PC-3 (cell line): Measurements from ENCODE around the gene NRIP2. TPM values are rescaled to one million over a fixed set of nuclear protein-coding genes. Genes with fewer than 3 reads are reported as not detected.

ENCODE experiments used
- ATAC-seq: fragments of 200-7000 bp; cut with Tn5 transposase; 2 replicates; pipeline ENCODE4 v1.9.1; 2020; ENCODE audit warnings: mild to moderate bottlenecking, moderate library complexity
- BruUV-seq: library from RNA; stranded (reverse); fragments of 400-500 nt; replicated peaks from 2 replicates; lab custom pipeline; 2021; lab: Mats Ljungman, UMichigan
- CTCF ChIA-PET: fragments of 300-600 bp; sonication (Branson Sonifier 250); formaldehyde crosslinking; loops from one replicate; lab custom pipeline; 2022; ENCODE audit warnings: antibody characterized with exemption; lab: Charles Lee
- POLR2A ChIA-PET: fragments of 300-600 bp; sonication (Branson Sonifier 250); formaldehyde crosslinking; loops from one replicate; lab custom pipeline; 2022; ENCODE audit warnings: antibody characterized with exemption; ENCODE audit not compliant: unreplicated experiment; lab: Charles Lee
- DNase-seq: peaks from one replicate; pipeline ENCODE4 v3.0.0-alpha.2; 2015
- H2AFZ ChIP-seq: fragments of 300-600 bp; sonication (generic); 2 replicates; pipeline ENCODE4 v1.6.0; 2016; ENCODE audit warnings: antibody characterized with exemption, low read length
- H3F3A ChIP-seq: fragments of 300-600 bp; sonication (generic); one replicate; pipeline ENCODE4 v1.6.0; 2017; ENCODE audit warnings: antibody characterized with exemption, low read length, control low read depth, mild to moderate bottlenecking; ENCODE audit not compliant: unreplicated experiment
- H3K27ac ChIP-seq: fragments of 300-600 bp; sonication (generic); 2 replicates; pipeline ENCODE4 v1.5.1; 2016; ENCODE audit warnings: mild to moderate bottlenecking, low read length
- H3K27me3 ChIP-seq: fragments of 300-600 bp; sonication (generic); 2 replicates; pipeline ENCODE4 v1.6.1; 2016; ENCODE audit warnings: low read length, mixed read lengths
- H3K36me3 ChIP-seq: fragments of 300-600 bp; sonication (generic); 2 replicates; pipeline ENCODE4 v1.6.1; 2016; ENCODE audit warnings: low read depth, mixed run types, low read length, mixed read lengths
- H3K4me1 ChIP-seq: fragments of 300-600 bp; sonication (generic); 2 replicates; pipeline ENCODE4 v1.5.1; 2016; ENCODE audit warnings: low read length; ENCODE audit not compliant: insufficient read depth
- H3K4me2 ChIP-seq: fragments of 300-600 bp; sonication (generic); 2 replicates; pipeline ENCODE4 v1.6.0; 2016; ENCODE audit warnings: low read length
- H3K4me3 ChIP-seq: fragments of 300-600 bp; sonication (generic); 2 replicates; pipeline ENCODE4 v1.5.1; 2016; ENCODE audit warnings: mild to moderate bottlenecking, low read length, mixed read lengths
- H3K79me2 ChIP-seq: fragments of 300-600 bp; sonication (generic); 2 replicates; pipeline ENCODE4 v1.6.1; 2017; ENCODE audit warnings: low read length, mixed read lengths
- H3K9ac ChIP-seq: fragments of 300-600 bp; sonication (generic); 2 replicates; pipeline ENCODE4 v1.6.0; 2016; ENCODE audit warnings: mild to moderate bottlenecking, low read length
- H3K9me2 ChIP-seq: fragments of 300-600 bp; sonication (generic); replicated peaks from 2 replicates; pipeline ENCODE4 v1.6.1; 2016; ENCODE audit warnings: mixed run types, low read length, mixed read lengths
- H3K9me3 ChIP-seq: fragments of 300-600 bp; sonication (generic); 2 replicates; pipeline ENCODE4 v1.6.1; 2016; ENCODE audit warnings: low read length, mixed read lengths
- H4K20me1 ChIP-seq: fragments of 300-600 bp; sonication (generic); 2 replicates; pipeline ENCODE4 v1.6.1; 2016; ENCODE audit warnings: low read length, mixed read lengths
- EZH2 ChIP-seq: fragments of 300-600 bp; sonication (generic); IDR thresholded peaks from one replicate; pipeline ENCODE4 v1.6.1; 2017; ENCODE audit warnings: antibody characterized with exemption, mild to moderate bottlenecking, low read length; ENCODE audit not compliant: unreplicated experiment
- EZH2phosphoT487 ChIP-seq: fragments of 300-600 bp; sonication (generic); IDR thresholded peaks from 2 replicates; pipeline ENCODE4 v1.6.1; 2018; ENCODE audit warnings: mild to moderate bottlenecking, antibody characterized with exemption, low read length, borderline replicate concordance
- intact Hi-C: fragments of 100-400 bp; cut with micrococcal nuclease; formaldehyde crosslinking; loops from 2 replicates; pipeline ENCODE4 v1.9.0; 2023
- total RNA-seq: library from RNA; depleted of rRNA; stranded (reverse); fragments of >200 nt; gene quantifications from 2 replicates; pipeline ENCODE4 v1.2.3, GENCODE V29; 2014
- TF ChIP-seq, protein P1 (sequence below): fragments of 300-600 bp; sonication (generic); conservative IDR thresholded peaks from 2 replicates; pipeline ENCODE4 v1.5.1; 2017; ENCODE audit warnings: antibody characterized with exemption, low read depth, mild to moderate bottlenecking, low read length

Gene NRIP2
- total RNA-seq, 1 experiment from 2014 or later: not detected

DNA sequence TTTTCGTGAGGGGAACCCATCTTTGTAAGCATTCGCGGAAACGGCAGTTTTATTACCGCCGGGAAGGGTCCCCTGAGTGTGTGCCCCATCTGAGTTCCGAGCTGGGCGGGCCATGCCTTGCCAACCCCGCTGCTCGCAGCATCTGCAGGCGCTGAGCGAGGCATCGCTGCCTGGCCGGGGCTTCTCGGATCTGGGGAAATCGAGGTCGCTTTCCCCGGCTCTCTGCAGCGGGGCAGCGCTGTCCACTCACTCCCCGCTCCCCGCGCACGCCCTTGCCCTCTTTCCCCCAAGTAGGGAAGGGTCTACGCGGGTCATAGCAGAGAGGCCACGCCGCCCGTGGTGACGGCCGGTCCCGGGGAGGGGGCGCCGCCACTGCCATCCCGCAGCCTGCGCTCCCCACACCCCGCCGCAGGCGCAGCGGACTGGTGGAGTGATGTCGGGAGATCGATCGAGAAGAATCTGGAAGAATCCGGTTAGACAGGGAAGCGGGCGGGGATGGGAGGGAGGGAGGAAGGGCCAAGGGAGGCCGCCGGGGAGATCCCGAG is 40.6 kb downstream of the NRIP2 start:
- TF ChIP-seq EZH2: no peak
- TF ChIP-seq, protein P1, sequence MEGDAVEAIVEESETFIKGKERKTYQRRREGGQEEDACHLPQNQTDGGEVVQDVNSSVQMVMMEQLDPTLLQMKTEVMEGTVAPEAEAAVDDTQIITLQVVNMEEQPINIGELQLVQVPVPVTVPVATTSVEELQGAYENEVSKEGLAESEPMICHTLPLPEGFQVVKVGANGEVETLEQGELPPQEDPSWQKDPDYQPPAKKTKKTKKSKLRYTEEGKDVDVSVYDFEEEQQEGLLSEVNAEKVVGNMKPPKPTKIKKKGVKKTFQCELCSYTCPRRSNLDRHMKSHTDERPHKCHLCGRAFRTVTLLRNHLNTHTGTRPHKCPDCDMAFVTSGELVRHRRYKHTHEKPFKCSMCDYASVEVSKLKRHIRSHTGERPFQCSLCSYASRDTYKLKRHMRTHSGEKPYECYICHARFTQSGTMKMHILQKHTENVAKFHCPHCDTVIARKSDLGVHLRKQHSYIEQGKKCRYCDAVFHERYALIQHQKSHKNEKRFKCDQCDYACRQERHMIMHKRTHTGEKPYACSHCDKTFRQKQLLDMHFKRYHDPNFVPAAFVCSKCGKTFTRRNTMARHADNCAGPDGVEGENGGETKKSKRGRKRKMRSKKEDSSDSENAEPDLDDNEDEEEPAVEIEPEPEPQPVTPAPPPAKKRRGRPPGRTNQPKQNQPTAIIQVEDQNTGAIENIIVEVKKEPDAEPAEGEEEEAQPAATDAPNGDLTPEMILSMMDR: no peak
- Histone ChIP-seq H3K9ac (peak overlapping the region; percentile 52; the same call in 1 of the 2 replicates), H3K4me2 (peak overlapping the region; percentile 96), H3K36me3 (peaks cover 28% of the 10 kb centered on the region), H2AFZ (peak overlapping the region; percentile 96), H3K27ac (no peak overlapping the region), H4K20me1 (peaks cover 28% of the 10 kb centered on the region), H3K27me3 (no peaks in the 10 kb centered on the region), H3K4me1 (peaks cover 21% of the 10 kb centered on the region), H3K9me2 (no peaks in the 10 kb centered on the region), H3K9me3 (no peaks in the 10 kb centered on the region), H3K79me2 (peaks cover 37% of the 10 kb centered on the region), H3K4me3 (peak overlapping the region; percentile 77), H3F3A (no peaks in the 10 kb centered on the region)
- ChIA-PET POLR2A (no interaction called here), CTCF (no interaction called here)
- DNase-seq: no peak
- BruUV-seq: no TSS peak
- intact Hi-C loops: no loop called here
- ATAC-seq: peak; percentile 29

DNA sequence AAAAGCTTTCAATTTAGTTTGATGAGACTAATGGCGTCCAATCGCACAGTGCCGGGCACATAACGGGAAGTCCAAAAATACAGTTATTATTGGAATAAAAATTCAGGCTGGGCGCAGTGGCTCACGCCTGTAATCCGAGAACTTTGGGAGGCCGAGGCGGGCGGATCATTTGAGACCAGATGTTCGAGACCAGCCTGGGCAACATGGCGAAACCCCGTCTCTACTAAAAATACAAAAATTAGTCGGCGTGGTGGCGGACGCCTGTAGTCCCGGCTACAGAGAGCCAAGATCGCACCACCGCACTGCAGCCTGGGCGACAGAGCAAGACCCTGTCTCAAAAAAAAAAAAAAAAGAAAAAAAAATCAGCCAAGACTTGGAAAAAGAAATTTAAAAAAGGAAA is 41.3 kb downstream of the NRIP2 start:
- Histone ChIP-seq H3K4me2 (peak overlapping the region; percentile 96; the same call in 1 of the 2 replicates), H3K27ac (no peak overlapping the region), H3K36me3 (peaks cover 21% of the 10 kb centered on the region), H3K79me2 (peaks cover 31% of the 10 kb centered on the region), H3K9me3 (no peaks in the 10 kb centered on the region), H3K4me3 (no peak overlapping the region), H4K20me1 (peaks cover 22% of the 10 kb centered on the region), H3F3A (no peaks in the 10 kb centered on the region), H3K27me3 (no peaks in the 10 kb centered on the region), H3K9me2 (no peaks in the 10 kb centered on the region), H3K4me1 (peaks cover 21% of the 10 kb centered on the region), H2AFZ (no peak overlapping the region), H3K9ac (no peak overlapping the region)
- ChIA-PET CTCF (no interaction called here), POLR2A (no interaction called here)
- DNase-seq (no peak), ATAC-seq (no peak)
- TF ChIP-seq, protein P1: no peak
- no peak for TF ChIP-seq EZH2phosphoT487
- TF ChIP-seq EZH2: no peak
- intact Hi-C loops: no loop called here
- BruUV-seq: TSS peak; percentile 32

DNA sequence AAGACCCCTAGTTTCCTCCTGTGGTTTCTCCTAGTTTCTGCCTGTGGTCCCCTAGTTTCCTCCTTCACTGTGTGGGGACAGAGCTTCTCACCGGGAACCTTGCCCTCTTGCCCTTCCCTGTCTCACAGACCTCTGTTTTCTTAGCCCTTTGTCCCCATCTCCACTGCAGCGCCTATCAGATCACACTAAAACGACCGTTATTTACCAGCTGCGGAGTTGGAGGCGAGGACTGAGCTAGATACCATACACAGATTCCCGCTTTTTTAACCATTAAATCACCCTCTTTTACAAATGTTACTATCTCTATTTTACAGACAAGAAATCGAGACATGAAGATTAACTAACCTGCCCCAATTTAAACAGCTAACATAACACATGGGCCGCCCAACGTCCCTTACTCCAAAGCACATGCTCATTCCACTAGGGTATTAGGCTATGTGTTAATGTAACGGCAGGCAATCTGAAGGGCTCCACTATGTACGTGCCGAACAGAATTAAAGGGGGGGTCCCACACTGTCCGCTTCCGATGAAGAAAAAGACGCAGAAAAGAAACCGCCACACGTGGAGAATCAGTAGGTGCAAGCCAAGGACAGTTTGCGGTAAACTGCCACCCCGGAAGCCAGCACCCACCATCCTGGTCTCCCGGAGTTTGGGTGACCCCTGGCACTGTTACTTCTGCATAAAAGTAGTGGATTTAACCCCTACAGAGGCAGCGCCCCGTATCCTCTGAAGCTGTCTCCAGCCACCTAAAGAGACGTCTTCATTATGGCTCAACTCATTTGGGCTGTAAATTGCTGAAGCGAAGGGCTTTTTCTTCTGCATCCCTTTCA is 41.9 kb downstream of the NRIP2 start:
- H3F3A ChIP-seq: no peaks in the 10 kb centered on the region
- BruUV-seq: no TSS peak
- no peak for TF ChIP-seq EZH2phosphoT487
- TF ChIP-seq EZH2: no peak
- TF ChIP-seq, protein P1: no peak
- DNase-seq: no peak
- no peak overlapping the region for H3K9ac ChIP-seq
- no peak for ATAC-seq
- H3K27ac ChIP-seq: no peak overlapping the region
- CTCF ChIA-PET: no interaction called here
- intact Hi-C loops: no loop called here
- POLR2A ChIA-PET: no interaction called here
- no peak overlapping the region for H3K4me2 ChIP-seq
- no peaks in the 10 kb centered on the region for H3K9me3 ChIP-seq
- no peak overlapping the region for H3K4me3 ChIP-seq
- no peaks in the 10 kb centered on the region for H3K9me2 ChIP-seq
- no peak overlapping the region for H2AFZ ChIP-seq
- H3K27me3 ChIP-seq: no peaks in the 10 kb centered on the region
- H3K4me1 ChIP-seq: peaks cover 21% of the 10 kb centered on the region
- H3K36me3 ChIP-seq: peaks cover 14% of the 10 kb centered on the region
- peaks cover 24% of the 10 kb centered on the region for H3K79me2 ChIP-seq
- H4K20me1 ChIP-seq: peaks cover 21% of the 10 kb centered on the region
